ENCODE data around the gene VARS2.

VARS2 gene

GRCh38 chr6:30884521-30885480, 29.2 kb upstream of the VARS2 start:
- peak; percentile 70 for DNase-seq

DNA sequence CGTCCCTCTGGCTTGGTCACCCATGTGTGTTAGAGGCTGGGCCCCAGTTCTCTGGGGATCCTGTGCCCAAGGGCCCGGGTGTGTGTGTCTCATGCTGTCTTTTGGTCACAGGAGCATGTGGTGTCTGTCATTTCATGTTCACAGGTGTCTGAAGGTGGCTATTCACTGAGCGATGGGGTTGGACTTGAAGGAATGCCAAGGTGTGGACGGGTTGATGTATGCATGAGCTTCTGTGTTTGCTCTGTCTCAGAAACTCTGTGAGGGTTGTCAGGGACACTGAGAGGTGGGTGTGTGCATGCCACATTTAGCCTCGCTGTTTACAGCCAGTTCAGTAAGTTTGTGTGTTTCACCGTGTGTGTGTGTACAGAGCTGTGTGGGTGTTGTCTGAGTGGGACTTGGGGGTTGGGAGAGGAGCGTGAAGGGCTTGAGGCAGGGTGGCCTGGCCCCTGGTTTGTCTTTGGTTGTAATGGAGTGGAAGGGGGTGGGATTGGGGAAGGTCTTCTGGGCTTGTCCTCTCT, 28.5 kb upstream of the VARS2 start:
- peak; percentile 35 for DNase-seq

GRCh38 chr6:30885999-30886896, 27.8 kb upstream of the VARS2 start:
- peak; percentile 61 for DNase-seq

- no peak for DNase-seq
Observed at GRCh38 chr6:30886897-30887255, 27.2 kb upstream of the VARS2 start.

DNA sequence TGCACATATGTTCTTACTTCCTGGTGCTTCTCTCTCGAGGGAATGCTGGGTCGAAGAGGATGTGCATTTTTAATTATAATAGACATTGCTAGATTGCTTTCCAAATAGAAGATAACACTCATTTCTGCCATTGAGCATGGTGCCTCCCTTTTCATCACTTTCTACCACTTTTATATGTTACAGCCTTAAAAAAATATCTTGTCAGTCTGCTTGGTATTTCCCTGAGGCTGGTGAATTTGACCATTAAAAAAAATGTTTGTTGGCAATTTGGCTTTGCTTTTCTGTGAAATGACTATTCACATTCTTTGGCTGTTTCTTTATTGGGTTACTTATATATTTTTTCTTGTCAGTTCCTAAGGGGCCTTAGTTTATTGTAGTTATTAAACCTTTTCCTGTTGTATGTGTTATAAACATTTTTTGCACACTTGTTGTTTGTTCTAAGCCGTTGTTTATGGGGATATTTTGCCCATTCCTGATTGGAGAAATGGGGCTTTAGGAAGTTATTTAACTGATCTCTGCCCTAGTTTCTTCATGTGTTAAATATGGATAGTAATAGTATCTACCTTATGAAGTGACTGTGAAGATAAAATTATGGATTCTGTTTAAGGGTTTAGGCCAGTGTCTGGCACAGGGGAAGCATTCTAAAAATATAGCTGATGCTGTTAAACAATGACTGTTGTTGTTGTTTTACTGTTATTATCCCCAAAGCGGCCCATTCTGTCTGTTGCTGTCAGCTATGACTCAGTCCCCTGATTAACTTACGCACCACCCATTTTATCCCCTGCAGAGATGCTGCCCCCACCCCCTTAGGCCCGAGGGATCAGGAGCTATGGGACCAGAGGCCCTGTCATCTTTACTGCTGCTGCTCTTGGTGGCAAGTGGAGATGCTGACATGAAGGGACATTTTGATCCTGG, 25.9 kb upstream of the VARS2 start:
- DNase-seq: no peak

DNA sequence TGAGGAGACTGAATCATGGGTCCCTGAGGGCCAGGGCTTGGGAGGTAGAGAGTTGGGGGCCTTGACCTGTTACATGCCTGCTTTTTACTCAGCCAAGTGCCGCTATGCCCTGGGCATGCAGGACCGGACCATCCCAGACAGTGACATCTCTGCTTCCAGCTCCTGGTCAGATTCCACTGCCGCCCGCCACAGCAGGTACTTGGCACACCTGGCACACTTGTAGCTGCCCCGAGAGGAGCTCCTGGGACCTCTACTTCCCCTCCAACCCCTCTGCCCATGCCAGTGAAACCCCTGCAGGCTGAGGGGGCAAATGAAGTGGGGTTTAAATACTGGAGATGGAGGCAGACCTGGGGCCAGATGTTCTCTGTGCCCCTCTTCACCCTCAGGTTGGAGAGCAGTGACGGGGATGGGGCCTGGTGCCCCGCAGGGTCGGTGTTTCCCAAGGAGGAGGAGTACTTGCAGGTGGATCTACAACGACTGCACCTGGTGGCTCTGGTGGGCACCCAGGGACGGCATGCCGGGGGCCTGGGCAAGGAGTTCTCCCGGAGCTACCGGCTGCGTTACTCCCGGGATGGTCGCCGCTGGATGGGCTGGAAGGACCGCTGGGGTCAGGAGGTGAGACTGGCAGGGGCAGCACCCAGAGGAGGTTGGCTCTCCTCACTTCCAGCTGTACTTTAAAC, 25.1 kb upstream of the VARS2 start:
- DNase-seq: no peak

- no peak for DNase-seq
Observed at GRCh38 chr6:30889496-30889885, 24.5 kb upstream of the VARS2 start.

GRCh38 chr6:30889921-30890645, 24.0 kb upstream of the VARS2 start:
- DNase-seq: no peak

- DNase-seq: no peak
Observed at GRCh38 chr6:30890646-30891449, 23.2 kb upstream of the VARS2 start.

DNA sequence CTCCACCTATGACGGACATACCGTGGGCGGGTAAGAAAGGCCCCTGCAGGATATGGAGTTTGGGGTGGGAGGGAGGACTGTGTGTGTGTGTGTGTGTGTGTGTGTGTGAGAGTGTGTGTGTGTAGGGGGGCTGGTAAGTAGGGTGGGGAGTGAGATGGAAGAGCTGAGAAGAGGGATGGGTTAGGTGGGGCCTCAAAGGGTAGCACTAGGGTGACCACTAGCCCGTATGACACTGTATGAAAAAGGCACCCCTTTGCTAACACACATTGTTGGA, 22.7 kb upstream of the VARS2 start:
- DNase-seq: no peak

DNA sequence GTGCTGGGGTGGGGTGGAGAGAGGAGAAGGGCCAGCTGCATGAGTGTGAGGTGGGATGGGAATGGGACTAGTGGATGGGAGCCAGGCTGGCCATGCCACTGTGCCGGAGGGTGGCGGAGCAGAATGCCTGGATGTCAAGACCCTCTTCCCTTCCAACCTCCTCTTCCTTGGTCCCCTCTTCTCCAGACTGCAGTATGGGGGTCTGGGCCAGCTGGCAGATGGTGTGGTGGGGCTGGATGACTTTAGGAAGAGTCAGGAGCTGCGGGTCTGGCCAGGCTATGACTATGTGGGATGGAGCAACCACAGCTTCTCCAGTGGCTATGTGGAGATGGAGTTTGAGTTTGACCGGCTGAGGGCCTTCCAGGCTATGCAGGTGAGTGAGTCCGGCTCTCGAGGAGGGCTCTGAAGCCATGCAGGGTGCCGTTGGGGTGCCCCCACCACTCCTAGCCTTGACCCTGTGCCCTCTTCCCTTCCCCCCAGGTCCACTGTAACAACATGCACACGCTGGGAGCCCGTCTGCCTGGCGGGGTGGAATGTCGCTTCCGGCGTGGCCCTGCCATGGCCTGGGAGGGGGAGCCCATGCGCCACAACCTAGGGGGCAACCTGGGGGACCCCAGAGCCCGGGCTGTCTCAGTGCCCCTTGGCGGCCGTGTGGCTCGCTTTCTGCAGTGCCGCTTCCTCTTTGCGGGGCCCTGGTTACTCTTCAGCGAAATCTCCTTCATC, 22.1 kb upstream of the VARS2 start:
- DNase-seq: no peak

GRCh38 chr6:30893001-30893591, 20.9 kb upstream of the VARS2 start:
- DNase-seq: no peak

DNA sequence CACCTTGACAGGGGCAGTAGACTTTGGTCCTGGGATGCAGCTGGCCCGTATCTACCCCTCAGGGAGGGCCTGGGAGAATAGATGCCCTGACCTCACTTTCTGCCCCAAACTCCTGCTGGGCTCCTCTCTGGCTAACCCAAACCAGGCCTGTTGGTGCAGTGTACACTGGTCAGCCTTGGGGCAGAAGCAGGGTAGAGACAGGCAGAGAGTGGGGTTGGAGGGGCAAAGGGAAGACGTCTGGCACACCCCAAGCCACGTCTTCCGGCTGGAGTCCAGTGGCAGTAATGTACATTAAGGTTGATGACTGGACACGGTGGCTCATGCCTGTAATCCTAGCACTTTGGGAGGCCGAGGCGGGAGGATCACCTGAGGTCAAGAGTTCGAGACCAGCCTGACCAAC, 20.4 kb upstream of the VARS2 start:
- no peak for DNase-seq

GRCh38 chr6:30894381-30894780, 19.7 kb upstream of the VARS2 start:
- no peak for DNase-seq

DNA sequence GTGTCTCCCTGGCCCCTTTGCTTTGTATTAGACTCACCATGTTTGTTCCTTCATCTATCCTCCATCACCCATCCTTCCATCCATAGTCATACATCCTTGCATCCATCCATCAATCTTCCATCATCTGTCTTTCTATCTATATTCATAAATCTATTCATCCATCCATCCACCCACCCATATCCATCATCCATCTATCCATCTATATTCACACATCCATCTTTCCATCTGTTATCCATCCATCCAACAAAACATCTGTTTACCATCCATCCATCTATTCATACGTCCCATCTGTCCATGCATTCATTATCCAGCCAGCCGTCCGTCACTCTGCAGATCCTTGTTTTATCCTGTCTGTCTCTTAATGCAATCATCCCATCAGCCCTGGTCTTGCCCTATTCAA, 19.1 kb upstream of the VARS2 start:
- no peak for DNase-seq

- DNase-seq: no peak
Observed at GRCh38 chr6:30895343-30895742, 18.7 kb upstream of the VARS2 start.

DNA sequence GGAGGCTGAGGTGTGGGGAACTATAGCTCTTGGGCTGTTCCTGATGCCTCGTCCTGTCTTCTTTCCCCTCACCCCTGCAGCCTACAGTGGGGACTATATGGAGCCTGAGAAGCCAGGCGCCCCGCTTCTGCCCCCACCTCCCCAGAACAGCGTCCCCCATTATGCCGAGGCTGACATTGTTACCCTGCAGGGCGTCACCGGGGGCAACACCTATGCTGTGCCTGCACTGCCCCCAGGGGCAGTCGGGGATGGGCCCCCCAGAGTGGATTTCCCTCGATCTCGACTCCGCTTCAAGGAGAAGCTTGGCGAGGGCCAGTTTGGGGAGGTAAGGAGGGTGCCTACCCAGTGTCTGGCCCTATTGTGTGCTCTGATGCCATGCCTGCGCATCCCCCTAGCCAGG, 17.5 kb upstream of the VARS2 start:
- no peak for DNase-seq

DNA sequence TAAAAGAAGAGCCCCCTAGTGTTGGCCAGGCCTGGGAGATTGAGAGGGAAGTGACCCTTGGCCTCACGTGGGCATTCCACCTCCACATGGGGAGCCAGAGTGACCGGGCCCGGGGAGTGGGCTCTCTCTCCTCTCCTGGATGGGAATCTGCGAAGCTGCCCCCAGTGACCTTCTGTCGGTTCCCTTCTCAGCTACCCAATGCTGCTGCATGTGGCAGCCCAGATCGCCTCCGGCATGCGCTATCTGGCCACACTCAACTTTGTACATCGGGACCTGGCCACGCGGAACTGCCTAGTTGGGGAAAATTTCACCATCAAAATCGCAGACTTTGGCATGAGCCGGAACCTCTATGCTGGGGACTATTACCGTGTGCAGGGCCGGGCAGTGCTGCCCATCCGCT, 16.2 kb upstream of the VARS2 start:
- DNase-seq: no peak

DNA sequence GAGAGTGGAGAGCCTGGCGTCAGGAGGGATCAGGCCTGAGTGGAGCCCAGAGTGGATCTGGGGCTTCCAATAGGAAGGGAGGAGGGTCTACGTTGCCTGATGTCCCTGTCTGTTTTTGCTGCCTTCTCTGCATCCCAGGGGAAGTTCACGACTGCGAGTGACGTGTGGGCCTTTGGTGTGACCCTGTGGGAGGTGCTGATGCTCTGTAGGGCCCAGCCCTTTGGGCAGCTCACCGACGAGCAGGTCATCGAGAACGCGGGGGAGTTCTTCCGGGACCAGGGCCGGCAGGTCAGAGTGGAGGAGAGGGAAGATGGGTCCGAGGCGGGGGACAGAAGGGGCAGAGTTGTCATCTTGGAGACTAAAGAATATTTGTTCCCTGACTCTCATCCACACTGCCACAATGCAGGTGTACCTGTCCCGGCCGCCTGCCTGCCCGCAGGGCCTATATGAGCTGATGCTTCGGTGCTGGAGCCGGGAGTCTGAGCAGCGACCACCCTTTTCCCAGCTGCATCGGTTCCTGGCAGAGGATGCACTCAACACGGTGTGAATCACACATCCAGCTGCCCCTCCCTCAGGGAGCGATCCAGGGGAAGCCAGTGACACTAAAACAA, 15.2 kb upstream of the VARS2 start:
- DNase-seq: no peak

Data from right hindlimb (tissue), 1 donor.